Body of pancreas (tissue), 4 donors: Measurements from ENCODE around the gene COL28A1.

Source experiments
- CTCF ChIP-seq, 7 experiments: fragments of 450-650 bp in 4 of 7; fragments of 200-600 bp in 3 of 7; sonication (generic) in 3 of 7; IDR thresholded peaks; one replicate each; pipeline ENCODE4 v1.5.1; 2016 to 2019; ENCODE audit warnings: antibody characterized with exemption in 7 of 7
- POLR2A ChIP-seq, 3 donors: fragments of 450-650 bp; IDR thresholded peaks; one replicate each; pipeline ENCODE4 v1.6.1; 2016; ENCODE audit warnings: antibody characterized with exemption in 3 of 3, mild to moderate bottlenecking in 2 of 3

DNA sequence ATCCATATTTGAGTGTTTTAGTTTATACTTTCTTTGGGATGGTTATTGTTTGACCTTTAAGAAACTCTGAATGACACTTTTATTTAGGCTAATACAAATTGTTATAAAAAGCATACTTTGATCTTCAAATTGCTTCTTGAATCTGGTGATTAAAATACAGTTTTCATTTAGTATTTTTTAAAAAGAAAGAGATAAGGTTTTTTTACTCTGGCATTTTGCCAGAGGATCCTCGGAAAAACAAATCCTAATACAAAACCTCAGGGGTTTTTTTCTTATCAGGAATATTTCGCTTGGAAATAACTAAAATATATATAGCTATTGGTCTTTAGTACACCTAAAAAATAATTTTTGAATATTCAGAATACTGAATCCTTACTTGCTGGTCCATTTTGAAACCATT, 48.1 kb upstream of the COL28A1 start:
- TF ChIP-seq POLR2A (IDR thresholded peaks at IDR 0.05) (no peak), CTCF (IDR thresholded peaks at IDR 0.05) (no peak)
